Measurements from ENCODE around the gene SELE.
"Not testable (repeated sequence)": the region's sequence is repeated elsewhere in the genome, so short reads cannot be mapped to it uniquely, and the experiment has no call there.

SELE gene

GRCh38 chr1:169722779-169723178 lies 11.1 kb downstream of the SELE start:
- DNase-seq, result no peak

DNA sequence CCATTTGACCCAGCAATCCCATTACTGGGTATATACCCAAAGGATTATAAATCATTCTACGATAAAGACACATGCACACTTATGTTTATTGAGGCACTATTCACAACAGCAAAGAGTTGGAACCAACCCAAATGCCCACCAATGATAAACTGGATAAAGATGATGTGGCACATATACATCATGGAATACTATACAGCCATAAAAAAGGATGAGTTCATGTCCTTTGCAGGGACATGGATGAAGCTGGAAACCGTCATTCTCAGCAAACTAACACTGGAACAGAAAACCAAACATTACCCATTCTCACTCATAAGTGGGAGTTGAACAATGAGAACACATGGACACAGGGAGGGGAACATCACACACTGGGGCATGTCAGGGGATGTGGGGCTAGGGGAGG lies 18.8 kb downstream of the SELE start:
- DNase-seq, result not testable (repeated sequence)

DNA sequence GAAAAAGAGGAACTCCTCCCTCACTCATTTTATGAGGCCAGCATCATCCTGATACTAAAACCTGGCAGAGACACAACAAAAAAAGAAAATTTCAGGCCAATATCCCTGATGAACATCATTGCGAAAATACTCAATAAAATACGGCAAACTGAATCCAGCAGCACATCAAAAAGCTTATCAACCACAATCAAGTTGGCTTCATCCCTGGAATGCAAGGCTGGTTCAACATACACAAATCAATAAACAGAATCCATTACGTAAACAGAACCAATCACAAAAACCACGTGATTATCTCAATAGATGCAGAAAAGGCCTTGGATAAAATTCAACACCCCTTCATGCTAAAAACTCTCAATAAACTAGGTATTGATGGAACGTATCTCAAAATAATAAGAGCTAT lies 20.8 kb downstream of the SELE start:
- not testable (repeated sequence) for DNase-seq

- DNase-seq, result no peak
Observed at GRCh38 chr1:169712309-169712631, 21.6 kb downstream of the SELE start.

DNA sequence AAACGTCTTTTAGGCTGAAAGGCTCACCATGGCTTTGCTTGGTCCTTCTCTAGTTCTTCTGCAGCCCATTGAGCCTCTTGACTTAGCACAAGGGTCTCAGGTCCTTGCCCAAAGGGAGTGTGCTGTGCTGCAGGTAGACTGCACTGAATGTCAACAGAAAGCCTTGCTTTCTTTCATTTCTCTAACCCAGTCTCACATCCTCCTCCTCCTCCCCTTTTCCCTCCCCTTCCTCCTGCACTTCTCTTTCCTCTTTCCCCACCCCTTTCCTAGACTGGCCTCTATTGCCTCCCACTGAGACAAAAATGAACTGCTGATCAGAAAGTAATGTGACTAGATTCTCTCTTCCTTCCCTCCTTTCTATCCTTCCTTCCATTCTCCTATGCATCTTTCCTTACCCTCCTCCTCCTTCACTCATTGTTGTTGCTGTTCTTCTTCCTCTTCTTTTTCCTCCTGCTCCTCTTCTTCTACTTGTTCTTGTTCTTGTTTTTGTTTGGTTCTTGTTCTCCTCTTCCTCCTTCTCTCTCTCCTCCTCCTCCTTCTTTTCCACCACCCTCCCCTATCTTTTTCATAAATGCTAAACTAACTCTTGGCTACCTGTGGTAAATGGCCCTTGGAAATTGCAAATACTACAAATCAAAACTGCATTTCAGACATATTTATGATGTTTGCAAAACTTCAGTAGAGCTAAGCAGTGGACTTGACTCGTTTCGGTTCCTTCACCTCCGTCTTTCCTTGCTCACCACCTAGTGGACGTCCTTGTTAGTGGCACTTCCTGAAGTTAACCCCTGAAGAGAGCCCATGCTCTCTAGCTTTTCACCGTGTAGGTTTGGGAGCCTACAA lies 22.2 kb downstream of the SELE start, which contains the start of gene SELL:
Gene SELL, minus strand, starts transcription at position 152 of the 840 bp plus-strand sequence. Its CDS starts 122 bp downstream, at position 30.
- DNase-seq, result peak; percentile 55

GRCh38 chr1:169708647-169709046 lies 25.2 kb downstream of the SELE start:
- DNase-seq, result no peak

GRCh38 chr1:169707912-169708604 lies 25.8 kb downstream of the SELE start:
- no peak for DNase-seq

DNA sequence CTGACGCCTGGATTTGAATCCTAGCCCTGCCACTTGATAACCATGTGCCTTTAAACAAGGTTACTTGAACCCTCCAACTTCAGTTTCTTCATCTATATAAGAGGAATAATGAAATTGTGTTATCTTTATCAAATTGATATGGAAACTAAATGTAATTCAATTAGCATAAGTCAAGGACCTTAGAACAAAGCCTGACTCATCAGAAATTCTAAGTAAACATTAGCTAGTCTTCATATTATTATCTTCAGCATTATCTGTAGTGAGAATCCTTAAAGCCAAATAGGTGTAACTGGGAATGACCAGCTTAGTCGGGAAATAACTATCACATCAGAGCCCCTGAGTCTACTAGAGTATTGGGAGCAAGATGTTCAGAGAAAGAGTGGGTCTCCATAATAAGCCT lies 29.1 kb downstream of the SELE start:
- DNase-seq, result no peak

- no peak for DNase-seq
Observed at GRCh38 chr1:169701261-169702005, 32.4 kb downstream of the SELE start.

GRCh38 chr1:169699707-169700106 lies 34.2 kb downstream of the SELE start:
- DNase-seq, result no peak

GRCh38 chr1:169698976-169699375 lies 34.9 kb downstream of the SELE start:
- DNase-seq, result no peak

DNA sequence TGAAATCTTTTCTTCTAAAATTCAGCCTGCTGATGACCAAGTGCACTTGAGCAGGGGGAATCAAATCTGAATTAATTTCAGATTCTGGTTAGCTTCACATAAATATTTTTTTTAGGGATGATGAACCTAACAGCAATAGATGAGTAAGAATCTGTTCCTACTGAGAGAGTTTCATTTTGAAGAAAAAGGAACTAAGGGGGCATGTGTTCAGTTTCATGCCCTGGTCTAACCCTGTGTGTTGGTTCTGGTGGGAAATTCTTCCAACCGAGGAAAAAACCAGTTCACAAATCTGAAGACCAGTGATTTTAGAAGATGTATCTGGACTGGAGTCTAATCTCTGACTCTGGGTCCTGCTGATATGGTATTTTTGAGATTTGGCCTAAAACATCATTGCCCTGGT lies 36.1 kb downstream of the SELE start:
- DNase-seq, result no peak

DNA sequence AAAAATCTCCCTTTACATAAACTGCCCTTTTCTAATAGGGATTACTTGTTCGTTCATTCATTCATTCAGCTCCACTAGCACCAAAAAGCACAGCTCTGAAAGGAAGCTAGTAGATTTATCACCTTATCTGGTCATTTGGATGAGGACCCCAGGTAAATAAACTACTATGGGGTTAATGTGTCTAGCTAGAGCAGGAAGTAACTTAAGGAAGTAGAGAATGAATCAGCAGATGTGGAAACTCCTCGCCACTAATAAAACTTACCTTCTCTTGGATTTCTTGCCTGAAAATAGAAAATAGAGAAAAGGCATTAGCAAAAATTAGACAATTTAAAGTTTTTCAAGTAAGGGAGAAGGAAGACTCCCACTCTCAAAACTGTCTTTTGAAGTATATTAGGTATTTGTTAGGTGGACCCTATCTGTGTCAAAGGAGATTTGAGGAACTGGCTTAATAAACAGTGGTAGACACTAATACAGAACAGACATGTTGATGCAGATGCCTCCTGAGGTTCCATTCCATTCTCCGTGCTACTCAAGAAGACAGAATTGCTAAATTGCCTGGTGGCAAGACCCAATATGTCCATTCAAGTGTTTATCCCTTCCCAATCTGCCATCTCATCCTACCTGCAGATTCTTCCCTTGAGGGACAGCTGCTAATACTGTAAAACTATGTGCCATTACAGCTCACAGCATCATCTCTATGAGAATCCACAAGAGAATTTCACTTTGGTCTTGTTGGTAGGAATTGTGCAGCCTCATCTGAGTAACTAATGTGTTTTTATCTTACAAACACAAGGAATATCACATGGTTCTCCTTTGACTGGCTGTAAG lies 37.4 kb downstream of the SELE start:
- no peak for DNase-seq

- DNase-seq, result no peak
Observed at GRCh38 chr1:169694304-169695075, 39.4 kb downstream of the SELE start.

DNA sequence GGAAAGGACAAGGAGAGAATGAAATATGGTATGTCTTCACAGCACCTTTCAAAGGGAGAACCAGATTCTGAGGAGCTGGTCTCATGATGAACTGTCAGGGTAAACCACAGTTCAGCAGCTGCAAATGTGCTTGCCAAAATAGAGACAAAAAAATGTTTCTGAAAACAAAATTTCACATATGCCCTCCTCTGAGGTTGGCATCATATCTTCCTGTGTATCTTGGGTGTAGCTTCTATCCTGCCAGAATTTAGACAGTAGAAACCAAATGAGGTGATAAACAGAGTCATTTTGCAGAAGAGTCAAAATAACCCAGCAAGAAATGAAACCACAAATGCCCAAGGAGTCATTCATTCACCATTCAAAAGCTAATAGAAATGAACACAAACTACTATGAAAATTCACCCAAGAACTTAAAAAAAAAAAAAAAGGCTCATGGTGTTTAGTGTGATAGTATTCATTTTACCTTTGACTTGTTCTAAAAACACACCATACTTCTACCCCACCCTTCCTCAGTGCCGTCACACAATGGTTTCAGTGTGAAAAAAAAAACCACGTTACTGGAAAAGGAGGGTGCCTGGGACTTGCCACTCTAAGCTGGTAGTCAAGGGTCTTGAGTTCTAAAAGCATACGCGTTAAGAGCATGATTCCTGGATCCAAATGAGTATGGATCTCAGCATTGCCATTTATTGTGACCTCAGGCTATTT lies 41.0 kb downstream of the SELE start:
- DNase-seq, result no peak

- no peak for DNase-seq
Observed at GRCh38 chr1:169690489-169690888, 43.4 kb downstream of the SELE start.

DNA sequence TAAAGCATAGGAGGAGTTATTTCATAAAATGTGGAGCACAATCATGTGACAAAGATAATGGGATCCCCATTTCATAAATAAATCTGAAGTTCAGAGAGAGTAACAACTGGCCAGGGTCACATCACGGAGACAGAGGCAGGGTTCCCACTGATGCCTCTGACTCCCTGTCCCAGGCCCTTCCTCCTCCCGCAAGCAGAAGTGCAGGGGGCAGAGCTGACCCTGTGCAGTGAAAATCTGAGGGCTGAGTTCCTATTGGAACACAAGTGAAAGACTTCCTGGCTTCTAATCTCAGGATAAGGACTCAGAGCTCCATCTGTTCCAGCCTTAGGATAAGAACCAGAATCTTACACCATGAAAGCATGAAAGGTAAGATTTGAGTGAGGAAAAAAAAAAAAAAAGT lies 44.5 kb downstream of the SELE start:
- no peak for DNase-seq

- not testable (repeated sequence) for DNase-seq
Observed at GRCh38 chr1:169688377-169688776, 45.5 kb downstream of the SELE start.

DNA sequence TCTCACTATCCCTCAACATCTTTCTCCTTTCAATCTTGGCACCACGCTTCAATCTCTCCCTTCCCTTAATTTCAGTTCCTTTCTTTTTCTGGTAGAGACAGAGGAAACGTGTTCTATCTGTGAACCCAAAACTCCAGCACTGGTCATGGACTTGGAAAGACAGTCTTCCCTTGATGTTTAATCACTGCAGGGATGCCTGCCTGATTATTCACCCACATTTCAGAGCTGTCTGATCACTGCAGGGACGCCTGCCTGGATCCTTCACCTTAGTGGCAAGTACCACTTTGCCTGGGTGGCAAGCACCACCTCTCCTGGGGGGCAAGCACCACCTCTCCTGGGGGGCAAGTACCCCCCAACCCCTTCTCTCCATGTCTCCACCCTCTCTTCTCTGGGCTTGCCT lies 50.2 kb downstream of the SELE start:
- no peak for DNase-seq

GRCh38 chr1:169683168-169683567 lies 50.7 kb downstream of the SELE start:
- DNase-seq, result not testable (repeated sequence)

GRCh38 chr1:169682071-169682470 lies 51.8 kb downstream of the SELE start:
- DNase-seq, result no peak

Data from GOT3 (cell line).